ENCODE results near the gene ROBO3.

Gene ROBO3

DNA sequence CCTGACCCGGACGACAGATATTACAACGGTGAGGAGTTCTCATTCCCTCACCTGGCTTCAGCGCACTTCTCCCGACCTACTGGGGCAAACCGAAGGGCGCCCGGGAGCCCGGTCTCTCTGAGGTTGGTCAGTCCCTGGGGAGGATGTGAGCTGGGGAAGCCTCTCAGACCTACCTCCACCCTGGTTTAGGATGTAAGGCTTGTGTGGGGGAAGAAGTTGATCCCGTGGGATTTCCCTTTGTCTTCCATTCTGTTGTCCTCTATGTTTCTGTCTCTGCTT, 12.3 kb downstream of the ROBO3 start:
- DNase-seq, result no peak

DNA sequence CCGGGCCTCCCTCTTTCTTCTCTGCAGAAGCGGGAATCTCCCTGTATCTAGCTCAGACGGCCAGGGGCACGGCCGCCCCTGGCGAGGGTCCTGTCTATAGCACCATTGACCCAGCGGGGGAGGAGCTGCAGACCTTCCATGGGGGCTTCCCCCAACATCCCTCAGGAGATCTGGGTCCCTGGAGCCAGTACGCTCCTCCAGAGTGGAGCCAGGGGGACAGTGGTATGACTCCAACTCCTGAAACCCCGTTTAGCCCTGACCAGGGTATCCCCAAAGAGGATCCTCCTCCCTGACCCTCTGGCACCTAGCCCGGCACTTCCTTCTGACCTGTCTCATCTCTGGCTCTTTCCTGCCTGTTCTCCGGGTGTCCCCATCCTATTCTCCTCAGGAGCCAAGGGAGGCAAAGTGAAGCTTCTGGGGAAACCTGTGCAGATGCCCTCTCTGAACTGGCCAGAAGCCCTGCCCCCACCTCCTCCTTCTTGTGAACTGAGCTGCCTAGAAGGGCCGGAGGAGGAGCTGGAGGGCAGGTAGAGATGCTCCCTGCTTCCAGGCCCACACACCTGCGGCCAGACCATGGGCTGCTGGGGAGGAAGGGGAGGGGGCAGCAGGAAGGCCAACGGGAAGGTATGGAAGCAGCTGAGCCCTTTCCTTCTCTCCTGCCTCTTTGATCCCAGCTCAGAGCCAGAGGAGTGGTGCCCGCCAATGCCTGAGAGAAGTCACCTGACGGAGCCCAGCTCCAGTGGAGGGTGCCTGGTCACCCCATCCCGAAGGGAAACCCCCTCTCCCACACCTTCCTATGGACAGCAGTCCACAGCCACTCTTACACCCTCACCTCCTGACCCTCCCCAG, 12.9 kb downstream of the ROBO3 start:
- DNase-seq, result no peak

DNA sequence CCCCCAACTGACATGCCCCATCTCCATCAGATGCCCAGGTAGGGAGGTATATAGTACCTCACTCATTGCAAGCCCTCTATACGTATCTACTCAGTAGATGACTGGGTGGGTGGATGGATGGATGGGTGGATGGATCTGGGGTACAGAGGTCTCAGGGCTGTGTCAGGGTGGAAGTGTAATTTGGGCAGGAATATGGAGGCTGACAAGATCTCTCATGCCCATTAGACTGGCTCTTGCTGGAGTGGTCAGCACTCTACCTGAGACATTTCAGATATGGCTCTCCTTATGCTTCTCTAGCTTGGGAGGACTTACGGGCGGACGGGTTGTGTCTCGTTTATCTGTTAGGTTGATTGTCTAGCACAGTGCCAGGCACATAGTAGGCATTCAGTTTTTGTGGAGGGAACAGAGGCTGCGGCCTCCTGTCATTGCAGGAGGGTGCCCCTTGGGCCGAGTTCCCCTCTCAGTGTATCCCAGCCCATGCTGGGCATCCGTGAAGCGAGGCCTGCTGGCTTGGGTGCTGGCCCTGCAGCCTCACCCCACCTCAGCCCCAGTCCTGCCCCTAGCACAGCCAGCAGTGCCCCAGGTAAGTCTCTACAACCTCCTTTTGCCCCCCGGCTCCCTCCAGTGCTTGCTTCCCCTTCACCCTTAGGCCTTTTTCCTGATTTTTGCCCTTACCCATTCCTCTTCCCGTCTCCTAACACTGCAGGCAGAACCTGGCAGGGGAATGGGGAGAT, 13.7 kb downstream of the ROBO3 start:
- no peak for DNase-seq

DNA sequence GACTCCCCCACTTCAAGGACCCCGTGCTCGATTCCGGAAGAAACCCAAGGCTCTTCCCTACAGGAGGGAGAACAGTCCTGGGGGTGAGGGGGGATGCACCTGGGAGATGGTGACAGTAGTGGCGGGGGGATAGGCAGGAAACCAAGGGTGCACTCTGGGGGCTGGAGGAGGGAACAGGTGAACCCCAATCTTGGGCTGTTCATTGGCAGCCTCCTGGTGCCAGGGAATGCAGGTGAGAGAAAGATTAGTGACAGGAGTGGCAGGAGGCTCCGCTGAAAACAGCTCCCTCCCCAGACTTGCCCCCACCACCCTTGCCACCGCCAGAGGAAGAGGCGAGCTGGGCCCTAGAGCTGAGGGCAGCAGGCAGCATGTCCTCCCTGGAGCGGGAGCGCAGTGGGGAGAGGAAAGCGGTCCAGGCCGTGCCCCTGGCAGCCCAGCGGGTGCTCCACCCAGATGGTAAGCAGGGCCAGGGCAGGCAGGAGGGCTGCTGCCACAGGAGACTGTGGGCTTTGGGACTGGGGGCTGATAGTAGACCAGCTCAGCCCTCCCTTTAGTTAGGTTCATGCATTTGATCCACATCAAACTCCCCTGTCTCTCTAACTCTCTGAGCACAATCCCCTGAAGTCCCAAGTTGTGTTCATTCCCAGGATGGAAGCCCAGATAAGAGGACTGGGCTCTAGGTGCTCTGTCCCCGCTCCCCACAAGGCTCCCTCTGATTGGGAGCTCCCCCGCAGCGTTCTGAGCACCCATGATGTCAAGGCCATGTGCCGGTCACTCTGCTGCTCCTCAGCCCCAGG, 14.5 kb downstream of the ROBO3 start:
- no peak for DNase-seq

DNA sequence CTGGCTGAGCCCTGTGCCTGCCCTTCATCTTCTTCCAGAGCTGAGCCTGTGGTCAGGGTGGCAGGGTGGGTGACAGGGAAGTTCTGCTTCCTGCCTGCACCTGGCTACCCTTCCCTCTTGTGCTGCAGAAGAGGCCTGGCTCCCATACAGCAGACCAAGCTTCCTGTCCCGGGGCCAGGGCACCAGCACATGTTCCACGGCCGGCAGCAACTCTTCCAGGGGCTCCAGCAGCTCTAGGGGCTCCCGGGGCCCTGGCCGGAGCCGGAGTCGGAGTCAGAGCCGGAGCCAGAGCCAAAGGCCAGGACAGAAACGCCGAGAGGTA, 15.0 kb downstream of the ROBO3 start:
- no peak for DNase-seq

DNA sequence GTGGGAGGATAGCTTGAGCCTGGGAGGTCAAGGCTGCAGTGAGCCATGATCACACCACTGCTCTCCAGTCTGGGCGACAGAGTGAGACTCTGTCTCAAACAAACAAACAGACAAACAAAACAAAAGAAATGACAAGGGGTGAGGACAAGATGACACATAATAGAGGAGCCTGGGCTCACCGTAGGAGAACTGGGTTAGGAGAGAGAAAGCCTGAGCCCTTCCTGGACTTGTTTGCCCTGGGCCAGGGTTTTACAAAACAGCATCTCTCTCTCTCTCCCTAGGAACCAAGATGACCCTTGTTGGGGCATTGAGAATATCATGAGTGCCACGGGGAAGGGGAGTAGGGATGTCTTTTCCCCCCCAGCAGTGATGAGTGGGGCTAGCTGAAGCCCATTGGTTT, 15.7 kb downstream of the ROBO3 start:
- no peak for DNase-seq

DNA sequence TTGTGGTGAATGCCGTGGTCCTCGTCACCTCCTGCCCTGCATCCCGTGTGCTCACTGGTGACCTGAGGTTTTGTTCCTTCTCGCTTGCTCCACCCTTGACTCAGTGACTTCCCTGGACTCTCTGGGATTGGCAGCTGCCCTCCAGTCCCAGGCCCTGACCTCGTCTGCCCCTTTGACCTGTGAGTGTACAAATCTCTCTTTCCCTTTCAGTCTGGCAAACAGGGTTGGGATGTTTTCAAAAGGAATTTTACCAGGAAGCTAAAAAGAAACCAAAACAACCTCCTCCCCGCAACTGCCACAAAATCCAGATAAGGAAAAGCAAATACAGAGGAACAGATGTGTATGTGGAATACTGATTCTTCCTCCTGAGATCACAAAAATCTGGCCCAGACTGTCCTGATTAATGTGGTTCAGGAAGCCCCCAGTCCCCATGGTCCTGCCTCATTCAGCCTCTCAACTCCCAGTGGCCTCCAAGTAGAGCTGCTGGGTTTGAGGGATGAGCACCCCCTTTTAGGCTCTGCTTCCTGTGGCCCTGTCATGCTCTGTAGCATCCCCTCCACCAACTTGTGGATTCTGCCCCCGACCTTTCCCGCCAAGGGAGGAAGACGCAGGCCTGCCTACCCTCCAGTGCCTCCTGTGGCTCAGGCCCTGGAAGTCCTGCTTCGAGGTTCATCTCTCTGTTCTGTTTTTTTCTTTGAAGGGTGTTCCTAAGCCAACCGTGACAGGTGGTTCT, 17.3 kb downstream of the ROBO3 start:
- no peak for DNase-seq

DNA sequence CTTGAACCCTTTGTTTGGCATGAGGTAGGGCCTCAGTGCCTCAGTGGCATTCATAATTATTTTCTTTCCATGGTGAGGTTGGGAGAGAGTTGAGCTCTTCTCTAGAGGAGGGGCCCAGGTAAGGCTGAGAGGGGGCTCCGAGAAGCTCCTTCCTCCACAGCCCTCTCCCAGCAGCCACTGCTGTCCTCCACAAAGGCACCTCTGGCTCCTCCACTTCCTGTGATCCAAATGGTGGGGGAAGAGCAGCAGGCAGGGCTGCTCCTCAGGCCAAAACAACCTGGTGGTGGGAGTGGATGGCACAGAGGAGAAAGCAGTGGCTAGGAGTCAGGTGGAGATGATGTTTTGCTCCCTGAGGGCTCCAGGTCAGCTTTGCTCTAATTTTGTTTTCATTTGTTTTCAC, 19.1 kb downstream of the ROBO3 start:
- DNase-seq, result no peak

DNA sequence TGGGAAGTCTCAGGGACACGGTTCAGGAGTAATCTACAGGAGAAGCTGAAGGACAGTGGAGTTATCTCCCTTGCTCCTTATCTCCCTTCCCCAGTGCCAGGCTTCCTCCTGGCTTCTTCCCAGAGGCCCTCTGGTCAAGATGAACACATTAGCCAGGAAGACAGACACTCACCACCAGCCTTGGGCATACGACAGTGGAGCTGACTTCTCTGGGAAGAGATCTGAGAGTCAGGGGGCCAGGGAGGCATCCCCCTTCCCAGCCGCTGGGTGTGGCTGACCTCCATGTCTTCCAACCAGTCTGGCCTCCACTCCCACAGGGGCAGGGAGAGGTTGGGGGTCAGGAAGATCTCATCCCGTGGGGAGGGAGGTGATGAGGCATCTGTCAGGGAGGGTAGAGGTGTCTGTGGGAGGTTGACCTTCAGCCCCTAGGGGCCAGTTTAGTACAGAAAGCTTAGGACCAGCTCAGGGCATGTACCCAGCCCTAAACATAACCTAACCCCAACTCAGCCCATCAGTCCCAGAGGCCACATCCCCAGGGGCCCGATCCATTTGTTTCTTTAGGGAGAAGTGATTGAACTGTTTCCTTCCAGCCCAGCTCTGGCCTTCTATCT, 19.7 kb downstream of the ROBO3 start:
- no peak for DNase-seq

DNA sequence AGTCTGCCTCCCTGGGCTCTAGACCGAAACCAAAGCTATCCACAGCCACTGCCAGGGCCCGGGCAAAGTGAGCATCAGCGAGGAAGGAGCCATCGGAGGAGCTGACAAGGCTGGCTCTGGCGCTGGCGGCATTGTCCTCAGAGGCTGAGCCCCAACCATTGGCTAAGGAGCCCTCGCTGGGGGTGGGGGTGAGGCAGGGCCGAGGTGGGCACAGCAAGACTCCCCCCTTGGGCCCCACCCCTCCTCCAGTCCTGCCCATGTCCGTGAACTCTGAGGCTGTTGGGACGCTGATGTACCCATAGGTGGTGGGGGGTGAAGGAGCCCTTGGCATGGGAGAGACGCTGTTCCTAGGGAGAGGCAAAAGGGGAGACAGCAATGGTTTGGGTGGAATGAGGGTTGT, 21.2 kb downstream of the ROBO3 start:
- no peak for DNase-seq

DNA sequence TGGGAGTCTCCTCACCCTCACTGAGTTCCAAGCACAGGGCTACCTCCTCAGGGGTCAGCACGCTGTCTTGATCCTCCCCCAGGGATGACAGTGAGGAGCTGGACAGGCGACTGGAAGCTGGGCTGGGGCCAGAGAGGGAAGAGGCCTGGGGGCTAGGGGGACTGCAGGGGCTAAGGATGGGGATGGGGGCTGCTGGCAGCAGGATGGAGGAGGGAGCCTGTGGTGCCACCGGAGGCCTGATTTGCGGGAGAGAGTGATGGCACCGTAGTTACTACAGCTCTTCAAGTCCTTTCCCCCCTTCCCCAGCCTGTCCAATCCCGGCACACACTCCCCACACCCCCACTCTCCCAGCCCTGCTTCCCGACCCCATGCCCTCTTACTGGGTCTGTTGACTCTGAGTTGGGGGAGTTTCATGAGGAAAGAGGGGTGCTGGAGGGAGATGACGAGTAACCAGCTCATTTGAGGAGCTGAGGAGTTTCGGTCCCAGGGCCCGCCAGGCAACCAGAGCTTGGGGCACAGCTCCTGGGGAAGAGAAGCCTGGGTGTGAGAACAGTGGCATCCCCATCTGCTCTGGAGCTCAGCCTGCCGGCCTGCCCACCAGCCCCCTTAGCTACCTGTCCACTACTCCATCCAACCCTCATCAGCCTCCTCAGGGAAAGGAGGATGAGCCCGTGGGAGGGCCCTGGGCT, 21.9 kb downstream of the ROBO3 start:
- no peak for DNase-seq

DNA sequence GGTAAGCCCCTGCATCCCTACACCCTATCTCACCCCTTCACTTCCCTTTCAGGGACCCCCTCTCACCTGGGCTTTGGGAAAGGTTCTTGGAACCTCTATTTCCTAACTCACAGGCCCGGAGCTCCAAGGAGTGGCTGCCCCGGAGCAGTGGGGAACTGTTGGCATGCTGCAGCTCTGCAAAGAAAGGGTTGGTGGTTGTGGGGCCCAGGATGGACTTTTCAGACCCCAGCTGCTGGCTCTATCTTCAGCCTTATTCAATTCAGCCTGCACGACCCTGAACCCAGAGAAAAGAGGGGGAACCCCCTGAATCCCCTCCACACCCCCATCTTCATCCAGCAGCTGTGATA, 22.4 kb downstream of the ROBO3 start:
- DNase-seq, result no peak

DNA sequence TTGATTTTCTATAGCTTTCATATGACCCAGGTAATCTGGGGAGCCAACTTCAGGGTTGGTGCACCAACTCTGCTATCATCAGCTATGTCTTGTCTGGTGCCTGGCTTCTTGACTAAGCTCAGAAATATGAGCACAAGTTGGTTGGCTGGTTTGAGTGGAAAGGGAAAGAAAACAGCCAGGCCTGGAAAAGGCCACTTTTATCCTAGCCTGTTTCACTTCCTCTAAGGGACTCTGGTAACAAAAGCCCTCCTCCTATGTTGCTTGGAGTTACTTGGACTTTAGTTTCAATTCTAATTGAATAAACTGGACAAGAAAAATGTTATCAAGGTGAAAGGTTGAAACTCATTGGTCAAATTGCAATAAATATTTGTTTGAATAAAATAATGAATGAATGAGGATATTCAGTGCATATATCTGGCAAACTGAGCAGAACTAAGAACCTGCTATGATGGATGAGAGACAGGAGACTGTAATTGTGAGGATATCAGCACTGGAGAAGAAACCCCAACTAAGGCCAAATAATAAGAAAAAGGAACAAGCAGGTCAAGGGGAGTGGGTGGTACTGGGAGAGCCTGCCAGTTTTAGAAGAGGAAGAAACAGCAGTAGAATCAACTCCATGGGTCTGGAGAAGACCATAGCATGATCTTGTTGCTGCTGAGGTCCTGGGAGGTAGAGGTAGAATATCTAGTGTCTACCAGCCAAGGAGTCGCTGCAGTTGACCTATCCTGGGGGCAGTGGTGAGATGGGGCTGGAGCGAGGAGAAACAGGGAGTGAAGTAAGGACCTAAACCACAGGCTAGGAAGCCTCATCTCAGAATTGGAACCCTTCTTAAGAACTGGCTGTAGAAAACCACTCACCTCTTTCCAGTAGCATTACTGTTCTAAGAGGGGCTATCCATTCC, 24.2 kb downstream of the ROBO3 start:
- DNase-seq, result no peak

DNA sequence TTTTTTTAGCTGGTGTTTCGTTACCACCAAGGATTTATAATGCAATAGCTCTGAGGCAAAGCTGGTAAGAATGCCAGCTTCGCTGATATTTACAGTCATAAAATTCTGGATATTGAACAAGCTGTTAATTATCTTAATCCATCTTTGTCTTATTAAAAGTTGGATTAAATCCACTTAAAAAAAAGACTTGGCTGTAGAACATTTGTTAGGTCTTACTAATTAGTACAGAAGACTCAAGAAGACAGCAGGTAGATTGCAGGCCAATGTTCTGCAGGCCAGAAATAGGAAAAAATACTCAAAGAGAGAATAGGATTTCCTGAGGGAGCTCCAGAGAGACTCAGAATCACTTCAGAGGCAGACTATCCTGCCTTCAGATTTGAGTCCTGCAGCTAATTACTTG, 24.9 kb downstream of the ROBO3 start:
- DNase-seq, result no peak

DNA sequence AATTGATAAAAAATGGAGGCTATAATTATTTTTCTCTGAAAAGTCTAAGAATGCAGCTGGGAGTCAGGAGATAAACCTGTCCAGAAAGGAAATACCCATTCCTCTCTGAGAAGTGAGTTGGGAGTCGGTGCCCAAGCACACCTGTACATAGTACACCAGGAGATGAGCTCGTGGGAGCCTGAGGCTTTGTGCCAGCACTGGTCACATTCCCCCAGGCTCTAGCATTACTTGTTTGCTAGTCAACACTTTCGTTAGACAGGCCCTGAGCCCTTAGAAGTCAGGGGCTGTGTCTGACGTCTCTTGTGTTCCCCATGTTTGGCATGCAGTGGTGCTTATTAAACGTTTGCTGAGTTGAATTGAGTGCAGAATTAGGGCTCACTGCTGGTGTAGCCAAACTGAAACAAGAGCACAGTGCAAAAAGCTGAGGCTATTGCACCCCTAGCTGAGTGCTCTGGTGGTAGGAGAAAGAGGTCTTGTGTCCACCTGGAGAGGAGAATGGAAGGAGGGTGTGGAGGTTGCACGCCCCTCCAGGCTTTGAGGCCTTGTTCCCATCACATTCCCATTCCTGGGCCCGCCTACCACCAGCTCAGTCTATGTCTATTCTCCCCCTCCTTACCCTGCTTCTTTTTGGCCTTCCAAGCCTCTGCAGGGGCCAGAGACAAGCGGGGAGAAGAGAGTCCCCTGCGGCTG, 25.6 kb downstream of the ROBO3 start:
- DNase-seq, result no peak

DNA sequence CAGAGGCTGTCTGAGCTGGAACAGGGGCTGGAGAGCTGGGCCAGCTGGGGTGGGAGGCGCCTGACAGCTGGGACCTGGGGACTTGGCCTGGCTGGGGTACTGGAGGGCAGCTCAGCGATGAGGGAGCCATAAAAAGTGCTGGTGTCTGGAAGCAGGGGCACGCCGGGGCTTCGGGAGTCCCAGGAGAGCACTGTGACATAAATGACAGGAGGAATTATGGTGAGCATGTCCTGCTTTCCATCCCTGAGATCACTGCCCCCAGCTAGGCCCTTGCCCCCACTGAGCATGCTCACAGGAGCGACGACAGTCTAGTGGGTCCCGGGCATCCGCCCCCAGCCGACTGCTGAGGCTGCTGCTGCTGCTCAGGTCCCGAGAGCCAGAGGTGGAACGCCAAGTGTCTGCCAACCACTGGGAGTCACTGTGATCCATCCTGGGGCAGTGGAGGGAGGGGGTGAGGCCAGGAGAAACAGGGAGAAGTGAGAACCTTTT, 26.2 kb downstream of the ROBO3 start:
- no peak for DNase-seq

DNA sequence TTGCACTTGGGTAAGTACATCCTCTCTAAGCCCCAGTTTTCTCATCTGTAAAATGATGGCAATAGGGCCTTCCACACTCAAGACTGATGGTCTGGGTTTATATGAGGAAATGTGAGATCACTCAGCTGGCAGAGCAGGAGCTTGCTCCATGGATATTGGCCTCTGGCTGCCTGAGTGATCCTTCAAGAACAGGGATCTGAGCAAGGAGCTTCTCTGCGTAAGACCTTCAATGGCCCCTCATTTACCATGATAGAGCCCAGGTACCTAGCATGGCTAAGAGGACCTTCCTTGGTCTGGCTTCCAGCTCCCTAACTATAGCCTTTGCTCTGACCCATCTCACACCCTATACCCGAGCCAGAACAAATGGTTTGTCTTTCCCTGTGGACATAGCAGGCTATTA, 26.9 kb downstream of the ROBO3 start:
- DNase-seq, result no peak

DNA sequence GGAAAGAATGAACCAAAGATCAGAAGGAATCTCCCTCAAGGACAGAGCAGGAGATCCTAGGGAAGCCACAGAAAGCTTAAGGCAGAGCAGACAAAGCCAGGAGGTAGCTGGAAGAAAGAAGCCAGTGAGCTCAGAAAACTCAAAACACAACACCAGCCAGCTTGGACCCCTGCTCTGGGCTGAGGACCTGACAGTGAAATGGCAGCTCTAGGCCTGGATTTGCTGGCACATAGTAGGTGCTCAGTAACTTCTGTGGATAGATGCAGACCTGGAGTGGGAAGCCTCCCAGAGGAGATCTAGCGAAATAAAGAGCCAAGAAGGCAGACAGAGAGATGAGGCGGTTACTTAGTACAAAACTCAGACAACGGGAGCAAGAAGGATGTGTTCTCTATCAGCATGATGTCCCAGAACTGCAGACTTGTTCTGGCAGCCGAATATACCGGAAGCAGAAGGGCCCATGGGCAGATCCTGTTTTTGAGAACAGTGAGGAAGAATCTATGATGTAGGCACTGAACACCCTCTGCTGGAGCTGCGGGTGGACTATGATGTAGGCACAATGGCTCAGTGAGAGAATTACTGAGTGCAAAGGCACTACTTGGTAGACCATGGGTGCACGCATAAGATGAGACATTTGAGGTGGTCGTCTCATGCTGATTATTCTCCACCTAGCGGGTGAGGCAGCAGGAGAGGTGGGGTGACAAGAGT, 27.7 kb downstream of the ROBO3 start:
- DNase-seq, result no peak

DNA sequence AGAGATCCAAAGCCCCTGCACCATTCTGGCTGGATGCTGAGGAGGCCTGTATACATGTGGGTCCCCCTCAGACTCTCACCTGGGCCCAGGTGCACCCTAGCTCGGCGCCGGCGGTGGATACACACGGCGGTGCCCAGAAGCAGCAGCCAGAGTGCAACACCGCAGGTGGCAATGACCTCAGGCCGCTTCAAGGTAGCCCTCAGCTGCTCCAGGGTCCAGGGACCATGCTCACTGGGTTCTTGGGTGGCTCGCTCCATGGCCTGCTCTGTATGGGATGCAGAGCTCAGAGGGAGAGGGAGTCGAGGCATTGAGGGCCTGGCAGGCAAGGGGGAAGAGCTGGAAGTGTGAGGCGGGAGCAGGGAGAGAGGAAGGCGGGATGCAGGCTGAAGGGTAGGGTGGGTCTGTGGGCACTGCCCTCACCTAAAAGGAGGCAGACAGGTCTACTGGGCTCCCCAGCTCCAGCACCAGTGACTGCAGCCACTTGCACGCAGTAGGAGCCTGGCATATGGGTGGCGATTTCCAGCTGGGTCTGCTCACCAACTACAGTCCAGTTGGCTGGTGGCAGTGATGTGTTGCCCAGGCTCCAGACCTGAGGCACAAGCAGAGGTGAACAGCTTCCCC, 28.7 kb downstream of the ROBO3 start:
- no peak for DNase-seq
